Measurements from ENCODE around the gene ZNF330.
"Not testable (repeated sequence)": the region's sequence is repeated elsewhere in the genome, so short reads cannot be mapped to it uniquely, and the experiment has no call there.

Gene ZNF330

GRCh38 chr4:141220691-141221659 is at the start of gene ZNF330:
TSS of gene ZNF330 (plus strand) at chr4:141220895. CDS start at chr4:141222372, 1,477 bp downstream.
- DNase-seq (ENCODE audit: insufficient read length, low spot score) (peak; percentile 61), FAIRE-seq (peak; percentile 98)

- no peak for DNase-seq (ENCODE audit: insufficient read length, low spot score)
- FAIRE-seq = no peak
These were observed 46.2 kb upstream of the ZNF330 start for GRCh38 chr4:141174457-141174856.

- no peak for FAIRE-seq
- DNase-seq (ENCODE audit: insufficient read length, low spot score) = no peak
These were observed 43.5 kb upstream of the ZNF330 start for GRCh38 chr4:141177171-141177570.

- FAIRE-seq (no peak), DNase-seq (ENCODE audit: insufficient read length, low spot score) (no peak)
These were observed 41.0 kb upstream of the ZNF330 start for GRCh38 chr4:141179474-141180373.

GRCh38 chr4:141180991-141181761 is 39.5 kb upstream of the ZNF330 start:
- no peak for FAIRE-seq

GRCh38 chr4:141183491-141183890 is 37.2 kb upstream of the ZNF330 start:
- not testable (repeated sequence) for DNase-seq (ENCODE audit: insufficient read length, low spot score); FAIRE-seq

More at GRCh38 chr4:141180991-141181761, 39.5 kb upstream of the ZNF330 start:
- DNase-seq (ENCODE audit: insufficient read length, low spot score) = no peak

GRCh38 chr4:141192564-141192963 is 28.1 kb upstream of the ZNF330 start:
- DNase-seq (ENCODE audit: insufficient read length, low spot score) (no peak), FAIRE-seq (no peak)

- no peak for DNase-seq (ENCODE audit: insufficient read length, low spot score)
- no peak for FAIRE-seq
These were observed 27.1 kb upstream of the ZNF330 start for GRCh38 chr4:141193516-141194034.

- FAIRE-seq = no peak
- no peak for DNase-seq (ENCODE audit: insufficient read length, low spot score)
These were observed 25.5 kb upstream of the ZNF330 start for GRCh38 chr4:141195095-141195707.

- DNase-seq (ENCODE audit: insufficient read length, low spot score) (no peak), FAIRE-seq (no peak)
These were observed 24.3 kb upstream of the ZNF330 start for GRCh38 chr4:141196227-141196933.

GRCh38 chr4:141207961-141208360 is 12.7 kb upstream of the ZNF330 start:
- DNase-seq (ENCODE audit: insufficient read length, low spot score) = no peak
- no peak for FAIRE-seq

GRCh38 chr4:141210168-141210567 is 10.5 kb upstream of the ZNF330 start:
- no peak for FAIRE-seq

GRCh38 chr4:141213550-141213991 is 7.1 kb upstream of the ZNF330 start:
- DNase-seq (ENCODE audit: insufficient read length, low spot score) (no peak), FAIRE-seq (no peak)

More at GRCh38 chr4:141210168-141210567, 10.5 kb upstream of the ZNF330 start:
- DNase-seq (ENCODE audit: insufficient read length, low spot score) = no peak

- FAIRE-seq (no peak), DNase-seq (ENCODE audit: insufficient read length, low spot score) (no peak)
These were observed 5.7 kb upstream of the ZNF330 start for GRCh38 chr4:141215030-141215429.

- no peak for FAIRE-seq
- DNase-seq (ENCODE audit: insufficient read length, low spot score) = no peak
These were observed 4.5 kb upstream of the ZNF330 start for GRCh38 chr4:141216002-141216761.

GRCh38 chr4:141220271-141220670 is 424 bp upstream of the ZNF330 start:
- no peak for FAIRE-seq
- no peak for DNase-seq (ENCODE audit: insufficient read length, low spot score)

GRCh38 chr4:141223418-141223817 is 2.7 kb downstream of the ZNF330 start:
- no peak for DNase-seq (ENCODE audit: insufficient read length, low spot score)
- no peak for FAIRE-seq

GRCh38 chr4:141227280-141227679 is 6.6 kb downstream of the ZNF330 start:
- not testable (repeated sequence) for FAIRE-seq; DNase-seq (ENCODE audit: insufficient read length, low spot score)

Data from GM19239 (cell line).